HG03354 (cell line): ENCODE measurements around the gene LY86.
A peak's percentile ranks its signal among the peaks of the same experiment; 100 is the strongest.
"Not testable (repeated sequence)": the region's sequence is repeated elsewhere in the genome, so short reads cannot be mapped to it uniquely, and the experiment has no call there.

ENCODE experiments used
- ATAC-seq: cut with Tn5 transposase; IDR thresholded peaks from one replicate; pipeline ENCODE4 v1.9.1; 2021; ENCODE audit warnings: mild to moderate bottlenecking; ENCODE audit not compliant: unreplicated experiment, poor library complexity, severe bottlenecking

LY86 gene

DNA sequence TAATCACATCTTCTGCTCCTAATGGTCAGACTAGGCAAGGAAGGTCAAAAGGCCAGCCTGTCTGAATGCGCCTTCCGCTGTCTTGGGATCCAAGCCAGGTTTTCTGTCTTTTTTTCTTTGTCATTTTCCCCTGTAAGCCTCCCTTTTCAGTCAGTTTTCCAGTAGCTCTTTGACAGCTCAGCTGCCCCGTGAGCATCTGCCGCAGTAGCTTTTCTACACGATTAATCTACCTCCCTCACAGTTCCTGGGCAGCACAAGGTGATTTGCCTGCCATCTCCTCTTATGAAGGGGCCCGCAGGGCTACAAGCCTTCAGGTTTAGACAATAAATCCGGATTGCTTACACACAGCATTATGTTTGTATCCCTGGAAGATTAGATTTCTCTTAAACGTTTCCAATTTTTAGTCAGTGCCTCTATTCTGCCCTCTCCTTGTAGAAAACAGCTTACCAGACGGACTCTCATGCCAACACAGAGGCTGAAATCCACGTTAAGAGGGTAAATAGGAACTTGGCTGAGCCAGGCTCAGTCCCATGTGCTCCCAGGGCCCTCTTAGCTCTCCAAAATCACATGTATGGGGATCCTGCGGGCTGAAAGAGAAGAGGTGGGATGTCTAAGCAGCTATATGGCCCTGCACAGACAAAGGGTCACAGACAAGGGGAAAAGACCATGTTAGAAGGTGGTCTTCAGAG, 77.2 kb downstream of the LY86 start:
- ATAC-seq = no peak

DNA sequence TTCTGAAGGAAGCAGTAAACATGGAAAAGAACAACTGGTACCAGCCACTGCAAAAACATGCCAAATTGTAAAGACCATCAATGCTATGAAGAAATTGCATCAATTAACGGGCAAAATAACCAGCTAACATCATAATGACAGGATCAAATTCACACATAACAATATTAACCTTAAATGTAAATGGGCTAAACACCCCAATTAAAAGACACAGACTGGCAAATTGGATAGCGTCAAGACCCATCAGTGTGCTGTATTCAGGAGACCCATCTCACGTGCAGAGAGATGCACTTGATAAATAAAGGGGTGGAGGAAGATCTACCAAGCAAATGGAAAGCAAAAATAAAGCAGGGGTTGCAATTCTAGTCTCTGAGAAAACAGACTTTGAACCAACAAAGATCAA, 81.6 kb downstream of the LY86 start:
- ATAC-seq = not testable (repeated sequence)

GRCh38 chr6:6674872-6675271, 86.4 kb downstream of the LY86 start:
- ATAC-seq = no peak

DNA sequence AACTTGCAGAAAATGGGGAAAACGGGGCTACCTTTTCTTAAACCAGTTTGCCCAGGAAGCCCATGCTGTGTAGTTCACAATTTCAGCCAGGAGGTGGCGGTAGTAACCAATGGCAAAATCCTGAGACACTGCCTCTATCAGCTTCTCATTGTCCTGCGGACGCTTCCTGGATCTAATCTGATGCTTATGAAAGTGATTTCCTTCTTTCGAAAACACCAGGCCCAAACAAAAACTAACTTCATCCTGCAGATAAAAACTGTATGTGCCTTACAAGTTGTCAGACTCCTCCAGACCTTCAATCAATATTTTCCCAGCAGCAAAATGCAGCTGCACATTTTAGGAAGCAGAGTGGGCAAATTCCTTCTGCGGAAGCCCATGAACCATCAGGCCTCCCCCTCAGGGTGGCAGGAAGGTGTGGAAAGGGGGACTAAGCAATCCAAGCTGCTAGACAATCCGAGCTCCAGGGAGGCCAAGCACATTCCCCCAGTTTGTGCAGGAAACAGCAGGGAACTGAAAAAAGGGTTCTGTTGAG, 88.5 kb downstream of the LY86 start:
- ATAC-seq = no peak

- ATAC-seq = no peak
Measured at GRCh38 chr6:6678185-6678671, 89.7 kb downstream of the LY86 start.

DNA sequence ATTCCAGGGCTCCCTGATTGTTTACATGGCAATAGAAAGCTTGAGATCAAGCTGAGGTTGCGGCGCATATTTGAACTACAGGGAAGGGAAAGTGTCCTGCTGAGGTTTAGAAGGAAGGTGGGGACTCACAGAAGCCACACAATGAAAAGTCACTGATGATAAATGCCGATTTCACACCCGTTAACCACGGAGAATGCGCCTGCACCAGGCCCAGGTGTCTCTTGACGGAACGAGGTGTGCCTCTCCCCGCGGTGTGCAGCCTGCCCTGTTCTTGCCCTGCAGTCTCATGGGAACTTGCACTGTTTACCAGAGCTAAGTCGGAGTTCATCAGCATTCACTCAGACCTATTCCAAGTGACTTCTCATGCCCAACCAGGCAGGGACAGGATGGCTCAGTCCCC, 90.3 kb downstream of the LY86 start:
- ATAC-seq = no peak

DNA sequence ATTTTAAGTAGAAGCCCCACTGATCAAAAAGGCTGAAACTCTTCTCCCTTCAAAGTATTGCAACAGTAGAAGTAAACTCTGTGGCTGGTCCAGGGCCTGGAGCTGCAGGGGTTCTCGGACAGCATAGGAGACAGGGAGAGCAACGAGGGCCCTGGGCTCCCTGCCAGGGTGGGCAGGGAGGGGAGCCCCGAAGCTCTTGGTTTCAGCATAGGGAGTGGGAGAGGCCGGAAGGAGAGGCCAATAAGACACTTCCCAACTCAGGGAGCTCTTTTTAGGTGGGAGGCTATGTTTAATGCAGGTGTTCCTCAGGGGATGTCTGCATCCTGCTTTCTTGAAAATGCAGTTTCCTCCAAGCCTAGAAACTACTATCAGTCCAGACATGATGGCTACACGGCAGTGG, 91.1 kb downstream of the LY86 start:
- ATAC-seq = no peak

DNA sequence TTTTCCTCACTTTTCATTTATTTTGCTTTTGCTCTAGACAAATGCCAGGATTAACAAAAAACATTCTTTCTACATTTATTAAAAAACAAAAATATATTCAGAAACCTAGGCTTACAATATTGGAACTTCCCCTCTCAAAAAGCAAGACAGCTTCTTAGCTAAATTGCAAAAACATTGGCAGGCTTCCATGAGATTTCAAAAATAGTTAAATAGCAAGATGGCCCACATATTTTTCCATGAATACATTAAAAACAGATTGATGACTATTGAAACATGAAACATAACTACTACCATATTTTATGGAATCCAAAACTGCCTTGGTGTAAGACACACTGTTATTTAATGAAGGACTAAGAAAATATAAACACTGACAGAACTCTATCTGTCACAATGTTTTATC, 92.0 kb downstream of the LY86 start:
- no peak for ATAC-seq

GRCh38 chr6:6681075-6681849, 92.7 kb downstream of the LY86 start:
- no peak for ATAC-seq

DNA sequence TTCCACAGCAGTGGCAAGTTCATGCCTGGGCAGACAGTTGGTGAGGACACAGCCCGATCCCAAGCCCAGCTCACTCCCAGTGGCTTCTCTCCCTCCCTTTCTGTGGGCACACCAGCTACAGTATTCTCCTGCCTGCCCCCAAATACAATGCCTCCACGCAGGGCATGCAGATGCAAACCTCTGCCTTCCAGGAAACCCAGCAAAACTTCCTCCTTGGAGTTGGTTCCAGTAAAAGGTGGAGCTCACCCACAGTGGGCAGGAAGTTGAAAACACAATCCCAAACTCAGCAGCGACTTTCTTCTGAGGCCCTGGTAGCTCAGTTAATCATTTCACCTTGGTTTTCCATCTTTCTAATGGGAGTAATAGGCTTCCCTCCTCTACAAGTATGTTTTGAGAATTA, 93.7 kb downstream of the LY86 start:
- no peak for ATAC-seq

- ATAC-seq = peak; percentile 82
Measured at GRCh38 chr6:6683969-6684833, 95.7 kb downstream of the LY86 start.

DNA sequence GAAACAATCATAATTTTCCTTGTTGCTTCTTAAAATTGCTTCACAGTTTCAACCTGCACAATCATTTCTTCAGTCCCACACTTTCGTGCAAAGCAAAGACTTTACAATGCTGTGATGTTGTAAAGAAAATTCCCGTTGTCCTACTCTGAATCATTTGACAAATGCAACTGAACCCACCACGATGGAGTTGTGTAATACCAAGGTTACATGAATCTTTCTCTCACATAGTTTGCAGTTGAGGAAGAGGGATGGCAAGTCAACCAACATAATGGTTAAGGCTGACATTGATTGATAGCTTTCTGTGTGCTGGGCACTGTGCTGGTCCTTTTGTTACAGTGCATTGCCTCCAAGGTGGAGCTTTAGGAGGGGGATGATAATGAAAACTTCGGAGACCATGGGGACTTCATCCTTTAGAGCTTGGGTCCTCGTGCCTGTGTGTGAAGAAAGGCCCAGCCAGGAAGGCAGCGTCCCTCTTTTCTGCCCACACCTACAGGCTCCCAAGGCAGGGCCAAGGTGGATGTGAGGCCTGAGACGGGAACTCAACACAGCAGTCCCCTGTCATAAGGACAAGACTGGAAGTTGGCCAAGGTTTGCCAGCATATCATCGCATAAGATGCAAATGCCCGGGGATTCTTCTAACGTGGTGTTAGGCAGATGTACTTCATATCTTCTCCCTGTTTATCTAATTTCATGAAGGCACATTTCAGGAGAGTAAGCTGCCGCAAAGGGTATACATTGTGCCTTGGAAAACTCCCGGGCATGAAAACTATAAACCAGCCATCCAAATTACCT, 96.9 kb downstream of the LY86 start:
- no peak for ATAC-seq

DNA sequence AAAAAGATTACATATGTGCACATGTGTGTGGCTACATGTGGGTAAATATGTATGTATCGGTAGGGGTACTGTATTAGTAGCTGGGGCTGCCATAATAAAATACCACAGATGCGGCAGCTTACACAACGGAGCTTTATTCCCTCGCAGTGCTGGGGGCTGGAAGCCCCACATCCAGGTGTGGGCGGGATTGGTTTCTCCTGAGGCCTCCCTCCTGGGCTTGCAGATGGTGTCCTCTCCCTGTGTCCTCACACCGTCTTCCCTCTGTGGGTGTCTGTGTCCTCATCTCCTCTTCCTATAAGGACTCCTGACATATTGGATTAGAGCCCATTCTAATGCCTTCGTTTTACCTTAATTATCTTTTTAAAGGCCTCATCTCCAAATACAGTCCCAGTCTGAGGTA, 97.7 kb downstream of the LY86 start:
- ATAC-seq = no peak

- ATAC-seq = peak; percentile 47
Measured at GRCh38 chr6:6686748-6687601, 98.5 kb downstream of the LY86 start.

DNA sequence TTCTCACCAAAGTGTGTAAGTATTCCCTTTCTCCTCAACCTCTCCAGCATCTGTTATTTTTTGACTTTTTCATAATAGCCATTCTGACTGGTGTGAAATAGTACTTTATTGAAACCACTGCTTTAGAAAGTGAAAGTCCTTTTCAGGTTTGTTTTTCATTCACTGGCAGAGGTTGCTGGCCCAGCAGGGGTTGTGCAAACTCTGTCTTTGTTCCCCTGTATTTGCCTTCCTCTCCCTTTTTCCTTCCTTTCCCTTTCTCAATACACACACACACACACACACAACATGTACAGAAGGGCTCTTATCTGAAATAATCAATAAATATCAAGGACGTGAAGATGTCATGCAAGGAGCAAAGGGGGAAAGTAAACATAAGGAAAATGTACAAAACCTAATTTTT, 99.8 kb downstream of the LY86 start:
- no peak for ATAC-seq

GRCh38 chr6:6688951-6689350, 100.4 kb downstream of the LY86 start:
- ATAC-seq = no peak

GRCh38 chr6:6689400-6690143, 101.1 kb downstream of the LY86 start:
- ATAC-seq = no peak

GRCh38 chr6:6690144-6690483, 101.6 kb downstream of the LY86 start:
- ATAC-seq = no peak
